ENCODE measurements around the gene ANTXR2.

Gene ANTXR2

DNA sequence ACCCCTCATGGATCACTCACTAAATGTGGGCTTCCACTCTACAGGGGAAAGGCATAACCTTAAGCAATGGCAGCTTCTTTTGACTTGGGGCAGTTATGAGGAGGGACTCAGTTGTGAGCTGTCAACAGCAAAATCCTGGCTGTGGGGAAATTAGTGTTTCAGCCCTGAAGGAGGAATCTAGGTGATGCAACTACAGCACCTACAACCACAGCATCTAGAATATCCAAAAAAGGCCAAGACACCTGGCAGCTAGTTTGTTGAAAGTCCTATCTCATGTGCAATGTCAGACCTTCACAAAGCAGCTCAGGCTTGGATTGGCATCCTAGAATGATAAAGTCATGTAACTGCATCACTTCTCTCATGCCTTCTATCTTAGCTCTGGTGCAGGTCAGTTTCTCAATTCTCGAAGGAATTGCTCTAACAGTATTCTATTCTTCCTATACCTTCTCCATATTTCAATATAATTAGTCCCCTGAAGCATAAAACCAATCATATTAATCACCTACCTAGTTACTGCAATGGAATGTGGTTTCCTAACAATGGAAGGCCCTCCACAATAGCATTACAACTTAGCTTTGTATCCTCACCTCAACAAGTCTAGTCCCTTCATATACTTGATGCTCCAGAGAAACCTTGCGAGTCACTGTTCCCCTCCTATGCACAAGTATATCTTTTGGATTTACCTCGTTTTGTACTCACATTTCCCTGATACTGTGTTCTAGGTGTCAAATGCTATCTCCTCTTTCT lies 5.5 kb upstream of the ANTXR2 start:
- Mint-ChIP-seq H3K4me3 (no peak overlapping the region), H3K36me3 (no peaks in the 10 kb centered on the region), H3K9me3 (no peaks in the 10 kb centered on the region), H3K27ac (peak overlapping the region; percentile 30), H3K4me1 (peaks cover 54% of the 10 kb centered on the region)
- ATAC-seq: no peak
- DNase-seq (ENCODE audit: low spot score in 2 of 2): no peak

DNA sequence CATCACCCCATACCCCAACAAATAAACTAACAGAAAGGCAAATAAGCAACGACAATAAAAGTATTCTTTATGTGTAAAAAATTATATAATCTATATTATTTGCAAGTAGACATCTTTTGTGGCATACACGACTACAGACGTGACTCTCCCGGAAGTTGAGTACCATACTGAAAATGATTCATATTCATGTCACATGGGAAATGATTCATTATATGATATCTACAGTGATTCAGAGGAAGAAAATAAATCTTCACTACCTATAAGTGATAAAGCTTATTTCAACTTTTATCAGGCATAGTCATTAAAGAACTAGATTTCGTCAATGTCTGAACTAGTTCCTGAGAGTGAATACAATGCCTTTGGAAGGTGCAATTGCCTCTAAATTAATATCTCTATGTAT lies 4.6 kb upstream of the ANTXR2 start:
- H3K4me3 Mint-ChIP-seq: no peak overlapping the region
- no peak for DNase-seq (ENCODE audit: low spot score in 2 of 2)
- ATAC-seq: peak; percentile 85
- no peaks in the 10 kb centered on the region for H3K36me3 Mint-ChIP-seq
- H3K27ac Mint-ChIP-seq: peak overlapping the region; percentile 30
- peaks cover 59% of the 10 kb centered on the region for H3K4me1 Mint-ChIP-seq
- no peaks in the 10 kb centered on the region for H3K9me3 Mint-ChIP-seq

- H3K27ac Mint-ChIP-seq: no peak overlapping the region
- no peaks in the 10 kb centered on the region for H3K9me3 Mint-ChIP-seq
- no peak overlapping the region for H3K4me3 Mint-ChIP-seq
- ATAC-seq (no peak), DNase-seq (ENCODE audit: low spot score in 2 of 2) (no peak)
- peaks cover 63% of the 10 kb centered on the region for H3K4me1 Mint-ChIP-seq
- peaks cover 7% of the 10 kb centered on the region for H3K36me3 Mint-ChIP-seq
Measured at GRCh38 chr4:80076681-80077080, 3.7 kb upstream of the ANTXR2 start.

- Mint-ChIP-seq H3K27ac (no peak overlapping the region), H3K36me3 (peaks cover 12% of the 10 kb centered on the region), H3K4me3 (no peak overlapping the region), H3K4me1 (peaks cover 62% of the 10 kb centered on the region), H3K9me3 (no peaks in the 10 kb centered on the region)
- ATAC-seq: no peak
- no peak for DNase-seq (ENCODE audit: low spot score in 2 of 2)
Measured at GRCh38 chr4:80075995-80076675, 3.1 kb upstream of the ANTXR2 start.

DNA sequence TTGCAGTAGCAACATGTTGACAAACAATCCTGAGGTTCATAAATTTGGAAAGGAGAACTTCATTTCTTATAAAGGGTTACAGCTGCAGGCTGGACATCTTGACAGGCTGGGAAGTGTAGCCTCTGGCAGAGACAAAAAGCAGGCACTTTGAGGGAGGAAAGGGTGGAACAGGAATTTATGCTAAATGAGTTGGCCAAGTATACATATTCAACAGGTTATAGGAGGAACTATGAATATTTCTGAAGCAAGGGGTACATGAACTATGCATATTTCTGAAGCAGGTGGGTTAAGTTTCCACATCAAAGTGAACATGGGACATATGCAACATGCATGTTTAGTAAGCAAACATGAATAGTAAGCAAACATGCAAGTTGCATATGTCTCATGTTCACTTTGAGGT lies 1.6 kb upstream of the ANTXR2 start:
- Mint-ChIP-seq H3K4me3 (peak overlapping the region; percentile 92), H3K36me3 (peaks cover 25% of the 10 kb centered on the region), H3K4me1 (peaks cover 71% of the 10 kb centered on the region), H3K9me3 (no peaks in the 10 kb centered on the region), H3K27ac (peak overlapping the region; percentile 94)
- DNase-seq (ENCODE audit: low spot score in 2 of 2) (no peak), ATAC-seq (no peak)

GRCh38 chr4:80074069-80074468 lies 1.0 kb upstream of the ANTXR2 start:
- Mint-ChIP-seq H3K4me3 (peak overlapping the region; percentile 92), H3K4me1 (peaks cover 77% of the 10 kb centered on the region), H3K36me3 (peaks cover 30% of the 10 kb centered on the region), H3K27ac (peak overlapping the region; percentile 94), H3K9me3 (no peaks in the 10 kb centered on the region)
- ATAC-seq (no peak), DNase-seq (ENCODE audit: low spot score in 2 of 2) (no peak)

DNA sequence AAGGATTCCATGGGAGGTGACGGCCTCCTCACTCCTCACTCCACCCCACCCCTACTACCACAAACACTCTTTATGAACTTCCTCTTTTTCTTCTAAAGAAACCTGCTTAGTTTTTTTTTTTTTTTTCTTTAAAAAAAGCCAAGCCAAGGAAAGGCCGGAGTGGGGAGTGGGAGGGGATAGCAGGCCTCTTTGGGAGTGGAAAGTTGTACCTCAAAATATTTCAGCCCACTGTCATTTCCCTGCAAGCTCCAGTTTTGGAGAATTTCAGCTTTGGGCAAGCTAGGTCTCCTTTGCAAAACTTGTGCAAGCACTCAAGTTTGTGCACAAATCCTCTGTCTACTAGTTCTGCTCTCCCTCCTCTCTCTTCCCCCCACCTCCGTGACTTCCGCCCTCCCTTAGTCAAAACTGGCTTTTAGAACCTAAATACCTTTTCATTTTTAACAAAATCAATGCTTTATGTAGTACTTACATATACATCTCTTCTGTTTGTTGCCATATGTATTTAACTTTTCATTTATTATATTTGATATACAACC lies 512 bp upstream of the ANTXR2 start:
- Mint-ChIP-seq H3K4me1 (peaks cover 73% of the 10 kb centered on the region), H3K36me3 (peaks cover 35% of the 10 kb centered on the region), H3K9me3 (no peaks in the 10 kb centered on the region), H3K27ac (peak overlapping the region; percentile 94), H3K4me3 (peak overlapping the region; percentile 92)
- DNase-seq (ENCODE audit: low spot score in 2 of 2): no peak
- peak; percentile 20 for ATAC-seq

GRCh38 chr4:80072228-80072743 lies 743 bp downstream of the ANTXR2 start:
- H3K36me3 Mint-ChIP-seq: peaks cover 47% of the 10 kb centered on the region
- peak overlapping the region; percentile 92 for H3K4me3 Mint-ChIP-seq
- peak; percentile 19 to 74 for DNase-seq (ENCODE audit: low spot score in 2 of 2)
- no peaks in the 10 kb centered on the region for H3K9me3 Mint-ChIP-seq
- H3K27ac Mint-ChIP-seq: peak overlapping the region; percentile 94
- ATAC-seq: peak; percentile 45
- H3K4me1 Mint-ChIP-seq: peaks cover 70% of the 10 kb centered on the region

DNA sequence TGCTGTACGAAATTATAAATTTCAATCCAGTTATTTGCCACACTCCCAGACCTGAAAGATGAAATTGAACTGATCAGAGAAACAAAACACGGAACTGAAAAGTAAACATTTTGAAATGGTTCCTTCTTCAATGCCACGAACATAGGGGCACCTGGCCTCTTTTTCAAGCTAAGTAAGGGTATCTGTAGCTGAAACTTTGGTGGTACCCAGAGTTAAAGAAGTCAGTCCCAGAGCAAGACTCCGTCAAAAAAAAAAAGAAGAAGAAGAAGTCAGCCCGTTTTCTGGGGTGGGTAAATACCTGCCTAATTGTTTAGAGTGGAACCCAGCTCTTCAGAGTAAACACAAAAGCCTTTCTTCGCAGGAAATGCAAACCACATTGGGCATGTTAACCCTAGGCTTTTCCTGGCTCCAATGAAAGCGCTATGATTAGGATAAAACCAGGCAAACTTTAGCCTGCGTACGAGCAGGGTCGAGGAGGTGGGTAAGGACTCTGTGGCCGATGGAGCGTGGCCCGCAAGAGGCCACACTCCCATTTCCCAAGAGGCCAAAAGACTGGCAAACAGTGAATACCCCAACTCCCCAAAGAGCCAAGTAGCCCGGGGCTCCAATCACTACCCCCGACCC lies 1.3 kb downstream of the ANTXR2 start:
- DNase-seq (ENCODE audit: low spot score in 2 of 2): no peak
- peak overlapping the region; percentile 94 for H3K27ac Mint-ChIP-seq
- H3K36me3 Mint-ChIP-seq: peaks cover 53% of the 10 kb centered on the region
- ATAC-seq: no peak
- peaks cover 70% of the 10 kb centered on the region for H3K4me1 Mint-ChIP-seq
- no peaks in the 10 kb centered on the region for H3K9me3 Mint-ChIP-seq
- H3K4me3 Mint-ChIP-seq: peak overlapping the region; percentile 92

DNA sequence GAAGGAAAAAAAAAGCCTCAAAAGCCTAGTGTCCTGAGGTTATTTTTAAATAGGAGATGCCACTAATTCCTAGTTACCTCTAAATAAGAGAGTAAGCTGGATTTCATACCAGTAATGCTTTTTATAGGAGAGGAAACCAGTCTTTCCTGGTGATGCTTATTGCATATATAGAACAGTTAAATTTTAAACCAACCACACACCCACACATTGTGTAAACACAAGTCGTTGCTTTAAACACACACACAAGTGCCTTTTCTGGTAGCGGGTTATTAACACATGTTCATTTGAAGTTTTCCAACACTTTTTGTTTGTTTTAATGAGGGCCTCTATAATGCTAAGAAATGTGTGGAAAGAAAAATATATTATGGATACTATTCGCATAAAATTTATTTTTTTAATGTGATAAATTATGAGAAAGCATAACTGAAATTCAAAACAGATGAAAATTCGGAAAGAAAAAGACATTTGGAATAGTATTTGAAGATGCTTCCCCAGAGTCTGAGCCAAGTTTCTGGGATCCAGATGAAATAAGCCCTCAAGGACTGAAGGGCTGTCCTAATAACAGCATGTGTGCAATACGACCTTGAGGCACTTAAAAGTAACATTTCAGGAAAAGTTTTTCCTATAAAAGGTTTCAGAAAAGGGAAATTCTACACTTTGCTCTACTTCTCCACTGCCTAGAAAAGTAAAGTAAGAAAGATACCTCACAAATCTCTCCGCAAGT lies 2.0 kb downstream of the ANTXR2 start:
- H3K4me3 Mint-ChIP-seq: peak overlapping the region; percentile 92
- H3K9me3 Mint-ChIP-seq: no peaks in the 10 kb centered on the region
- peak overlapping the region; percentile 94 for H3K27ac Mint-ChIP-seq
- H3K36me3 Mint-ChIP-seq: peaks cover 59% of the 10 kb centered on the region
- DNase-seq (ENCODE audit: low spot score in 2 of 2): no peak
- no peak for ATAC-seq
- H3K4me1 Mint-ChIP-seq: peaks cover 63% of the 10 kb centered on the region

- peak; percentile 53 for ATAC-seq
- no peaks in the 10 kb centered on the region for H3K9me3 Mint-ChIP-seq
- no peak for DNase-seq (ENCODE audit: low spot score in 2 of 2)
- H3K4me3 Mint-ChIP-seq: peak overlapping the region; percentile 92
- peaks cover 54% of the 10 kb centered on the region for H3K4me1 Mint-ChIP-seq
- peak overlapping the region; percentile 94 for H3K27ac Mint-ChIP-seq
- H3K36me3 Mint-ChIP-seq: peaks cover 68% of the 10 kb centered on the region
Measured at GRCh38 chr4:80069837-80070731, 2.9 kb downstream of the ANTXR2 start.

DNA sequence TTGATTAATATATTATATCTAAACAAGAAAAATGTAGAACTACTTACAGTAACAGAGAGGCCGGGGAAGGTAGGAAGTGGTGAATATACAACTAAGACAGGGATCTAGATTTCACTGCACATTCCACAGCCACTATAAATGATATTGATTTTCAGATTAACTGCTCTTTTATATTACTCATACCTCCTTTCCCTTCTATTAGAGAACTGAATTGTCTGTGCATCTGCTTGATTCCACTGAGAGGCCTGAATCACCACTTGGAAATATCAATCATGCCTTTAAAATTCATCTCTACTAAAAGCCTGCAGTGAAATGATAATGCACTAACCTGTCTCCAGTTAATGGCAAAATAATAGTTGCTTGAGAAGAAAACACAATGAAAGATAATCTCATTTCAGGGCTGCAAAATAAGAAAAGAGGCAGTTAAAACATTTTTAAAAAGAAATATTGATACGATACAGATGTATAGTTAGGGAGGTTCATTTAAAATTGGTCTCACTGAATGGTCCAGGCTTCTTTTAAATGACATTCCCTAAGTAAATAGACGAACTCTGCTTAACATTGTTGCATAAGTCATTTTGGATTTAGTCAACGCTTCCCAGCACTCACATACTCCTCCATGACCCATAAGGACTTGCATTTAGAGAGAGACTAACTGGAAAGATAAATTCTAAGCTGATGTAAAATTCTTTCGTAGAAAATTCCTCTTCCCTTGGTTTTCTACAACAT lies 3.8 kb downstream of the ANTXR2 start:
- no peak for DNase-seq (ENCODE audit: low spot score in 2 of 2)
- H3K36me3 Mint-ChIP-seq: peaks cover 75% of the 10 kb centered on the region
- peak; percentile 59 for ATAC-seq

DNA sequence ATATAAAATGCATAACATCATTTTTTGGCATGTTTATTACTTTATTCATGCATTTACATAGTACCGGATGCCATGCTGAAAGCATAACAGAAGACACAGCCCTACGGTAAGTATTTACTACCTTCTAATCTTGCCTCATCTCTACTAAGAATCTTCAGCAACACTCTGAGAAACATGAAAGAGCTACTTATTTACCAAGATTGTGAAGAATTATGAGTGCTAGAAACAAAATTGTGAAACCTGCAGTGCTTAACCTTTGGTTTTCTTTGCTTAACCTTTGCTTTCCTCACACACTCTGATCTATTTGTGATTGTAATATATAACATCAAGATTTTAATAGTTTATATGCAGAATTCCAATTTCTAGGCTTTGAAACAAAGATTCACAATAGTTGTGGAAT lies 7.4 kb downstream of the ANTXR2 start:
- Mint-ChIP-seq H3K9me3 (no peaks in the 10 kb centered on the region), H3K4me3 (no peak overlapping the region), H3K27ac (no peak overlapping the region), H3K36me3 (peaks cover 72% of the 10 kb centered on the region), H3K4me1 (peaks cover 38% of the 10 kb centered on the region)
- ATAC-seq (no peak), DNase-seq (ENCODE audit: low spot score in 2 of 2) (no peak)

More for the DNA sequence above, 3.8 kb downstream of the ANTXR2 start:
- Mint-ChIP-seq H3K27ac (peak overlapping the region; percentile 94), H3K4me1 (peaks cover 50% of the 10 kb centered on the region), H3K9me3 (no peaks in the 10 kb centered on the region), H3K4me3 (peak overlapping the region; percentile 92)

Measured in stimulated activated effector memory CD8-positive, alpha-beta T cell treated with anti-CD3 and anti-CD28 coated beads, Interleukin-12 subunit alpha, Interleukin-12 subunit beta, amount 100 ng/mL, for 72 hours (primary cell).